ENCODE measurements around the gene FPGT. TPM values are rescaled to one million over a fixed set of nuclear protein-coding genes. Genes with fewer than 3 reads are reported as not detected.
A peak's percentile ranks its signal among the peaks of the same experiment; 100 is the strongest.

The FPGT gene
- total and polyA plus RNA-seq, 2 of the 13 experiments (the other 11 are each of a cell fraction or from before 2014, with no cell fraction given): 4.3 to 9.8 TPM

- TF ChIP-seq RXRA (CRISPR knock-in tag; IDR thresholded peaks at IDR 0.05): no peak
- peak; percentile 72 for TF ChIP-seq ZNF687 (CRISPR knock-in tag; IDR thresholded peaks at IDR 0.05)
- TF ChIP-seq EP300 (IDR thresholded peaks at IDR 0.05; ENCODE audit: low read depth in 2 of 2, low read length in 2 of 2): no peak
- TF ChIP-seq EP300 (CRISPR knock-in tag; IDR thresholded peaks at IDR 0.05; ENCODE audit: borderline replicate concordance): no peak
- TF ChIP-seq ZNF496 (CRISPR knock-in tag; IDR thresholded peaks at IDR 0.05; ENCODE audit: insufficient replicate concordance): no peak
- TF ChIP-seq ZNF282 (IDR thresholded peaks at IDR 0.05; ENCODE audit: partially characterized antibody): no peak
- TF ChIP-seq ZNF256 (CRISPR knock-in tag; conservative IDR thresholded peaks at IDR 0.05): no peak
- no peak for TF ChIP-seq ATF6 (CRISPR knock-in tag; conservative IDR thresholded peaks at IDR 0.05)
- peak; percentile 84 for TF ChIP-seq ZFP36L1 (CRISPR knock-in tag; IDR thresholded peaks at IDR 0.05)
- no peak for TF ChIP-seq NFATC3 (CRISPR knock-in tag; IDR thresholded peaks at IDR 0.05)
- no peak for TF ChIP-seq ZBTB3 (CRISPR knock-in tag; IDR thresholded peaks at IDR 0.05; ENCODE audit: borderline replicate concordance, low read depth)
- no peak for TF ChIP-seq ZNF850 (CRISPR knock-in tag; conservative IDR thresholded peaks at IDR 0.05)
- 0 out of 2 replicates have a peak, but pooled peaks have one; percentile 13 for TF ChIP-seq ZBTB25 (CRISPR knock-in tag; IDR thresholded peaks at IDR 0.05)
- TF ChIP-seq ARID3A (IDR thresholded peaks at IDR 0.05; ENCODE audit: low read depth, low read length): no peak
- TF ChIP-seq CEBPG (CRISPR knock-in tag; IDR thresholded peaks at IDR 0.05): 0 out of 2 replicates have a peak, but pooled peaks have one; percentile 23
- TF ChIP-seq MBD4 (IDR thresholded peaks at IDR 0.05; ENCODE audit: borderline replicate concordance, low read length): no peak
- no peak for TF ChIP-seq HINFP (CRISPR knock-in tag; IDR thresholded peaks at IDR 0.05; ENCODE audit: low read depth)
- TF ChIP-seq EED (CRISPR knock-in tag; IDR thresholded peaks at IDR 0.05): no peak
Measured at GRCh38 chr1:74197657-74198552, at the start of gene FPGT, which contains the start of gene LRRIQ3 (continued).
